ENCODE measurements around the gene SEMA5B. TPM values are rescaled to one million over a fixed set of nuclear protein-coding genes. Genes with fewer than 3 reads are reported as not detected.
A peak's percentile ranks its signal among the peaks of the same experiment; 100 is the strongest.

SEMA5B gene
- total and polyA plus RNA-seq, 3 donors from 2014 or later = 0.68 to 2.0 (median 1.3) TPM

DNA sequence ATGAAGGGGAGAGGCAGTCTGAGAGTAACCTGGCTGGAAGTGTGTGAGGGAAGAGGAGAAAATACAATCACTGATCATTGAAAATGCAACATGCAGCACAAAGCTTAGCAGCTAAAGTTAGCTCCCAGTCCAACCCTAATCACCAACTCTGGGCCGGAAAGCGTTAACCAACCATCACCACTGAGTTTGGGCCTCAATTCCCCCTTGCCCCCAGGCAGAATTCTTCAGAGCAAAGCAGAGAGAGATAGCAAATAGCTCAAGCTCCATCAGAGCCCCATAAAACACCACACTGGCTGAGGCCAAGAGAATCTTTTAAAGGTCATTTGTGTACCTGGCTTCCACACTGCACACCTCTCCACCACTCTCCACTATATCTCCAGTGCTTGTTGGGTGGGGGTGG lies 23.1 kb upstream of the SEMA5B start:
- peaks cover 2% of the 10 kb centered on the region for H3K4me1 ChIP-seq
- no peaks in the 10 kb centered on the region for H3K9me3 ChIP-seq
- H3K27ac ChIP-seq = no peak overlapping the region
- H3K27me3 ChIP-seq = no peaks in the 10 kb centered on the region
- DNase-seq = no peak
- 72 to 87% methylated on average over 2 of the region's 2 CpGs for WGBS, 2 donors
- TF ChIP-seq, protein P1, sequence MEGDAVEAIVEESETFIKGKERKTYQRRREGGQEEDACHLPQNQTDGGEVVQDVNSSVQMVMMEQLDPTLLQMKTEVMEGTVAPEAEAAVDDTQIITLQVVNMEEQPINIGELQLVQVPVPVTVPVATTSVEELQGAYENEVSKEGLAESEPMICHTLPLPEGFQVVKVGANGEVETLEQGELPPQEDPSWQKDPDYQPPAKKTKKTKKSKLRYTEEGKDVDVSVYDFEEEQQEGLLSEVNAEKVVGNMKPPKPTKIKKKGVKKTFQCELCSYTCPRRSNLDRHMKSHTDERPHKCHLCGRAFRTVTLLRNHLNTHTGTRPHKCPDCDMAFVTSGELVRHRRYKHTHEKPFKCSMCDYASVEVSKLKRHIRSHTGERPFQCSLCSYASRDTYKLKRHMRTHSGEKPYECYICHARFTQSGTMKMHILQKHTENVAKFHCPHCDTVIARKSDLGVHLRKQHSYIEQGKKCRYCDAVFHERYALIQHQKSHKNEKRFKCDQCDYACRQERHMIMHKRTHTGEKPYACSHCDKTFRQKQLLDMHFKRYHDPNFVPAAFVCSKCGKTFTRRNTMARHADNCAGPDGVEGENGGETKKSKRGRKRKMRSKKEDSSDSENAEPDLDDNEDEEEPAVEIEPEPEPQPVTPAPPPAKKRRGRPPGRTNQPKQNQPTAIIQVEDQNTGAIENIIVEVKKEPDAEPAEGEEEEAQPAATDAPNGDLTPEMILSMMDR (IDR thresholded peaks at IDR 0.05) = no peak
- TF ChIP-seq POLR2A (IDR thresholded peaks at IDR 0.05) = no peak
- H3K4me3 ChIP-seq = no peak overlapping the region
- H3K36me3 ChIP-seq (ENCODE audit: low read depth, missing control alignments) = no peaks in the 10 kb centered on the region
- intact Hi-C loops (cut with DNase I; ENCODE audit: low total_unique reads) = no loop called here

DNA sequence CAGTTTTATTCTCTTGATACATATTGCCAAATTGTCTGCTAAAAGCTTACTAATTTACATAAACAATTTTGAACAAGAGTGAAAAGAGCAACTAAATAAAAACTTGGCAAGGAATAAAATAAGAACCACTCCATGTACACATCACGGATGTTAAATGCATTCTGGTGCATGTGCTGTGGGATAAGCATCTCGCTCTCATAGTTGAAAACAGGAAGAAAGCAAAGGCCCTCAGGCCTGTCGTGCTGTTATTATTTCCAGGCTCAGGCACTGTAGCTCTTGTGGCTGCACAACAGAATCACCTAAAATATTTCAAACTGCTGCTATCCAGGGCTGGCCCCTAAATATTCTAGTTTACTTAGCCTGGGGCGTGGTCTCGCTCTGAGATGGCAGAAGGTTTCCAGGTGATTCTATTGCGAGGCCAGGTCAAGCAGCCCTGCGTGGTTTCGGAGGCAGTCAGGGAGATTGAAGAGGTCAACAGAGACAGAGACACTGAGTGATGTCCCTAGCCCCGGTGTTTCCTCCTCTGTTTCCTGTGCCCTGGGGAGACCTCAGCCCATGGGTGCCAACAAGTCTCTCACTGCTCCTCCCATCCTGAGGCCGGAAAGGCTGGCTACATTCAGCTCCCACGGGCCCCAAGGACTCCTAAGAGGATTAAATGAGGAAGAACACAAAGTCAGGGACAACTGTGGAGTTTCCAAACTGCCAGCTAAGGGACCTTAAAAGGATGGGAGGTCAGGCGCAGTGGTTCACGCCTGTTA lies 21.1 kb upstream of the SEMA5B start:
- WGBS, 2 donors = 79 to 82% methylated on average over 13 of the region's 13 CpGs
- no peaks in the 10 kb centered on the region for H3K36me3 ChIP-seq (ENCODE audit: low read depth, missing control alignments)
- intact Hi-C loops (cut with DNase I; ENCODE audit: low total_unique reads) = no loop called here
- no peaks in the 10 kb centered on the region for H3K4me1 ChIP-seq
- no peak overlapping the region for H3K4me3 ChIP-seq
- H3K27me3 ChIP-seq = no peaks in the 10 kb centered on the region
- H3K27ac ChIP-seq = peak overlapping the region in 1 of 2 donors; percentile 56
- no peaks in the 10 kb centered on the region for H3K9me3 ChIP-seq
- no peak for DNase-seq
- TF ChIP-seq, protein P1 (IDR thresholded peaks at IDR 0.05) = no peak
- TF ChIP-seq POLR2A (IDR thresholded peaks at IDR 0.05) = no peak

DNA sequence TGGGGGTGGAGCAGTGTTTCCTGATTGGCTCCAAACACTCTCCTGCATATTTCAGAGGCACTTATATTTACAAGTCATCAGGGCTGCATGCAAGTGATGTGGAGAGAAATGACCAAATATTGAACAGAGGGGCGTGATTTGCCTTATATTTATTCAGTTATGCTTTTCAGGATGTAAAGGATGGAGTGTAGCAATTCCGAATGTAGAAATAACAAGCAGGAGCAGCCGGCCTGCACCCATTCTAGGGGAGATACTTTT lies 19.4 kb upstream of the SEMA5B start:
- 89 to 94% methylated on average over 3 of the region's 3 CpGs for WGBS, 2 donors
- intact Hi-C loops (cut with DNase I; ENCODE audit: low total_unique reads) = no loop called here

DNA sequence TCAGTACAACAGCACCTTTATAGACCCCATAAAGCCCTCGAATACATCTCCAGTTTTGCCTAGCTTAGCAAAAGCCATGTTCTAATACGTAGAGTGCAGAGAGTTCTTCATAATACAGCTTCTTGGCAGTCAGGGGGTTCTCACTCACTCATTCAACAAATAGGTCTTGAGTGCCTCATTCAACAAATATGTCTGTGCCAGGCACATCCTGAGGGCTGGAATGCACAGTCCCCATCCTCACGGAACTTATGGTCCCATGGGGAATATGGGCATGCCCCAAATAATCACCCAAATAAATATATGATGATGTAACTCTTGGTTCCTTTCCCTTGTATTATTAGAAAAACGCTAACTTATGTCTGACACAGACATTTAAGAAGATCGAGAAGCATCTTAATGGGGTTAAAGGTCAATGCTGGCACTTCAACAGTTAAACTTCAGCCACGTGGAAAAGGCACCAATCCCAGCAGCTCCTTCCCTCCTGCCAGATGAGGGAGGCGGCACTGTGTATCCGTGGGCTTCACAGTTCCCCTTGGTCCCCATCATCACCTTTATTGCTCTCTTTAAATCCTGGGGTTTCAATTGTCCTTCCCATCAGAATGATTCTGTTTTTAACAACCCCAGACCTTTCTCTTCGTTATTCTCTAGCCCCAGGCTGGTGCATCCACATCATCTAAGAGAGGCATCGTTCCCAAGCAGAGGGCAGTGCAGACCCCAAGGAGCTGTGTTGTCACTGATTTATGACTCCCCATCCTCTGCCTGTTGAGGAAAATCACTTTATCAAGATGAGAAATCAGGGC lies 18.9 kb upstream of the SEMA5B start:
- no peak for DNase-seq
- TF ChIP-seq, protein P1 (IDR thresholded peaks at IDR 0.05) = no peak
- no peak for TF ChIP-seq POLR2A (IDR thresholded peaks at IDR 0.05)
- Histone ChIP-seq H3K4me3 (no peak overlapping the region), H3K9me3 (no peaks in the 10 kb centered on the region), H3K4me1 (no peaks in the 10 kb centered on the region), H3K36me3 (ENCODE audit: low read depth, missing control alignments) (no peaks in the 10 kb centered on the region), H3K27me3 (no peaks in the 10 kb centered on the region), H3K27ac (no peak overlapping the region)
- intact Hi-C loops (cut with DNase I; ENCODE audit: low total_unique reads) = no loop called here
- WGBS, 2 donors = 68 to 73% methylated on average over 10 of the region's 10 CpGs

More for the DNA sequence above, 19.4 kb upstream of the SEMA5B start:
- Histone ChIP-seq H3K27ac (no peak overlapping the region), H3K27me3 (no peaks in the 10 kb centered on the region), H3K36me3 (ENCODE audit: low read depth, missing control alignments) (no peaks in the 10 kb centered on the region), H3K4me1 (no peaks in the 10 kb centered on the region), H3K9me3 (no peaks in the 10 kb centered on the region), H3K4me3 (no peak overlapping the region)
- no peak for DNase-seq
- TF ChIP-seq, protein P1 (IDR thresholded peaks at IDR 0.05) = no peak
- TF ChIP-seq POLR2A (IDR thresholded peaks at IDR 0.05) = no peak
